Glutamatergic neuron (in vitro differentiated cells): ENCODE results near the gene GDI1. TPM values are rescaled to one million over a fixed set of nuclear protein-coding genes. Genes with fewer than 3 reads are reported as not detected.
A peak's percentile ranks its signal among the peaks of the same experiment; 100 is the strongest.

Experiments
- DNase-seq: peaks from one replicate; pipeline ENCODE4 v3.0.0; 2022
- H3K27ac Mint-ChIP-seq: one replicate; pipeline ENCODE4 v1.8.0; 2020; ENCODE audit warnings: mild to moderate bottlenecking, mixed read lengths, inconsistent platforms; ENCODE audit not compliant: unreplicated experiment
- H3K27me3 Mint-ChIP-seq: one replicate; pipeline ENCODE4 v1.8.0; 2020; ENCODE audit warnings: mild to moderate bottlenecking, moderate library complexity, mixed read lengths, inconsistent platforms; ENCODE audit not compliant: unreplicated experiment
- H3K36me3 Mint-ChIP-seq: one replicate; pipeline ENCODE4 v1.8.0; 2020; ENCODE audit warnings: mild to moderate bottlenecking, mixed read lengths, inconsistent platforms; ENCODE audit not compliant: unreplicated experiment
- H3K4me1 Mint-ChIP-seq: one replicate; pipeline ENCODE4 v1.8.0; 2020; ENCODE audit warnings: mild to moderate bottlenecking, low read depth, mixed read lengths, inconsistent platforms; ENCODE audit not compliant: unreplicated experiment
- H3K4me3 Mint-ChIP-seq: one replicate; pipeline ENCODE4 v1.8.0; 2020; ENCODE audit warnings: mild to moderate bottlenecking, mixed read lengths, inconsistent platforms; ENCODE audit not compliant: unreplicated experiment
- H3K9me3 Mint-ChIP-seq: one replicate; pipeline ENCODE4 v1.8.0; 2020; ENCODE audit warnings: mild to moderate bottlenecking, moderate library complexity, mixed read lengths, inconsistent platforms; ENCODE audit not compliant: unreplicated experiment
- total RNA-seq: library from RNA; stranded (reverse); fragmentation: NEBNext Ultra II Directional; extraction: Animal tissue kit (Norgen Biotek cat#: 25700); gene quantifications from one replicate; pipeline ENCODE4 v1.2.1, GENCODE V29; 2021; ENCODE audit not compliant: unreplicated experiment
- TF ChIP-seq, protein P1 (sequence below): fragments of 200-600 bp; sonication (generic); IDR thresholded peaks from one replicate; pipeline ENCODE4 v1.5.0; 2021; ENCODE audit not compliant: partially characterized antibody, unreplicated experiment

GDI1 gene
- total RNA-seq, 1 donor from 2014 or later, result 730 TPM

DNA sequence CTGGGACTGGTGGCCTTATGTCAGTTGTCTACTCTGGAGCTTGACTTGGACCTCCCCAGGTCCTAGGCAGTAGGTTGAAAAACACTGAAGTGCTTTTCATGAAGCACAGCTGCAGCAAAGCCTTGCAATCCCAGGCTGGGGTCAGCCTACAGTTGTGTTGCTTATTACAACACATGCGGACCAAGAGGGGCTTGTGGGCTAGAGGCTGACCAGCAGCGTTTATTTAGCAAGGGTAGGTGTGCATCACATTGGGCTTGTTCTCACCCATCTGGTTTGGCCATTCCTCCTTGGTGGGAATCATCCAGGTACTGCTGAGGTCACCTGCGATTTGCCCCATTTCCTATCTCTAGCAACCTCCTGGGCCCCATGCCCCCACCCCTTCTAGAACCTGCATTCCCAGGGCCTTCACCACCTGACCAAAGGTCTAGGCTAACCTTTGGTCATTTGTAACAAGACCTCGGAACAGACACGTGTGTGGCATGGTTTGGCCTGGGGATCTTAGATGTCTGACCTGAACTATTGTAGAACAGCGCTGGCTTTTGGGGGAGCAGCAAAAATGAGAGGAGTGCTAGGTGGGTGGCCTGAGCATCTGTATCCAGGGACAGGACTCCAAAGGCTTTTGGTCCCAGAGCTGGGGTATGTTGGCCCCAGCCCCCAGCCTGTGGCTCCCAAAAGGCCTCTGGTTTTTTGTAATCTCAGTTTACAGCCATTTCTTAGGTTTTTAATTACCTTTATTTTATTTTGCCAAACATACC lies 35.7 kb upstream of the GDI1 start:
- H3K27ac Mint-ChIP-seq, result peak overlapping the region; percentile 38
- H3K9me3 Mint-ChIP-seq, result peaks cover 14% of the 10 kb centered on the region
- peaks cover 5% of the 10 kb centered on the region for H3K36me3 Mint-ChIP-seq
- no peak for DNase-seq
- TF ChIP-seq, protein P1, sequence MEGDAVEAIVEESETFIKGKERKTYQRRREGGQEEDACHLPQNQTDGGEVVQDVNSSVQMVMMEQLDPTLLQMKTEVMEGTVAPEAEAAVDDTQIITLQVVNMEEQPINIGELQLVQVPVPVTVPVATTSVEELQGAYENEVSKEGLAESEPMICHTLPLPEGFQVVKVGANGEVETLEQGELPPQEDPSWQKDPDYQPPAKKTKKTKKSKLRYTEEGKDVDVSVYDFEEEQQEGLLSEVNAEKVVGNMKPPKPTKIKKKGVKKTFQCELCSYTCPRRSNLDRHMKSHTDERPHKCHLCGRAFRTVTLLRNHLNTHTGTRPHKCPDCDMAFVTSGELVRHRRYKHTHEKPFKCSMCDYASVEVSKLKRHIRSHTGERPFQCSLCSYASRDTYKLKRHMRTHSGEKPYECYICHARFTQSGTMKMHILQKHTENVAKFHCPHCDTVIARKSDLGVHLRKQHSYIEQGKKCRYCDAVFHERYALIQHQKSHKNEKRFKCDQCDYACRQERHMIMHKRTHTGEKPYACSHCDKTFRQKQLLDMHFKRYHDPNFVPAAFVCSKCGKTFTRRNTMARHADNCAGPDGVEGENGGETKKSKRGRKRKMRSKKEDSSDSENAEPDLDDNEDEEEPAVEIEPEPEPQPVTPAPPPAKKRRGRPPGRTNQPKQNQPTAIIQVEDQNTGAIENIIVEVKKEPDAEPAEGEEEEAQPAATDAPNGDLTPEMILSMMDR, result no peak
- peaks cover 11% of the 10 kb centered on the region for H3K27me3 Mint-ChIP-seq
- peak overlapping the region; percentile 34 for H3K4me3 Mint-ChIP-seq
- H3K4me1 Mint-ChIP-seq, result peaks cover 3% of the 10 kb centered on the region

GRCh38 chrX:154401918-154402621 lies 34.9 kb upstream of the GDI1 start:
- Mint-ChIP-seq H3K4me3 (no peak overlapping the region), H3K4me1 (peaks cover 3% of the 10 kb centered on the region), H3K9me3 (peaks cover 14% of the 10 kb centered on the region), H3K36me3 (peaks cover 5% of the 10 kb centered on the region), H3K27me3 (peaks cover 11% of the 10 kb centered on the region), H3K27ac (no peak overlapping the region)
- TF ChIP-seq, protein P1, result no peak
- DNase-seq, result no peak

GRCh38 chrX:154402622-154403127 lies 34.3 kb upstream of the GDI1 start:
- peaks cover 3% of the 10 kb centered on the region for H3K4me1 Mint-ChIP-seq
- peaks cover 11% of the 10 kb centered on the region for H3K27me3 Mint-ChIP-seq
- no peak overlapping the region for H3K27ac Mint-ChIP-seq
- TF ChIP-seq, protein P1, result no peak
- H3K36me3 Mint-ChIP-seq, result peaks cover 5% of the 10 kb centered on the region
- H3K4me3 Mint-ChIP-seq, result no peak overlapping the region
- no peak for DNase-seq
- H3K9me3 Mint-ChIP-seq, result peaks cover 14% of the 10 kb centered on the region

DNA sequence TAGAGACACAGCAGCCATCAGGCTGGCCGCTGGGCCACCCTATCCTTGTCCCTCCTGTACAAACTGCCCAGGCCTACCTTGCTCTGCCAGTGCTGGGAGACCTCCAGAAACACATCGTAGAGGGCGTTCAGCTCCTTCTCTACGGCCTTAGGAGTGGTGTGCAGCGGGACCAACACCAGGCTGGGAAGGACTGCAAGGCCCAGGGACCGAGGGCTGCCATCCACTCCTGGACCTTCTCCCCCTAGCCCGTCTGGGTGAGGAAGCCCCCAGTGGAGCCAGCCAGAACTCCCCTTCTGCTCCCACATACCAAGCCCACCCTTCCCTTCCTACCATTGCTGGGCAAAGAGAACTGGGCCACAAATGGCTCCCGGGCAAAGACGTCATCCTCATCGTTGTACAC lies 33.8 kb upstream of the GDI1 start:
- peaks cover 10% of the 10 kb centered on the region for H3K9me3 Mint-ChIP-seq
- TF ChIP-seq, protein P1, result no peak
- no peak for DNase-seq
- no peak overlapping the region for H3K4me3 Mint-ChIP-seq
- peaks cover 7% of the 10 kb centered on the region for H3K27me3 Mint-ChIP-seq
- H3K36me3 Mint-ChIP-seq, result peaks cover 5% of the 10 kb centered on the region
- H3K27ac Mint-ChIP-seq, result no peak overlapping the region
- peaks cover 3% of the 10 kb centered on the region for H3K4me1 Mint-ChIP-seq

GRCh38 chrX:154403858-154404257 lies 33.1 kb upstream of the GDI1 start:
- Mint-ChIP-seq H3K9me3 (peaks cover 4% of the 10 kb centered on the region), H3K27me3 (peaks cover 5% of the 10 kb centered on the region), H3K4me3 (no peak overlapping the region), H3K27ac (no peak overlapping the region), H3K36me3 (peaks cover 2% of the 10 kb centered on the region), H3K4me1 (peaks cover 3% of the 10 kb centered on the region)
- no peak for DNase-seq
- TF ChIP-seq, protein P1, result no peak
